PC-3 (cell line): ENCODE measurements around the gene LCK. TPM values are rescaled to one million over a fixed set of nuclear protein-coding genes. Genes with fewer than 3 reads are reported as not detected.
"Not testable (repeated sequence)": the region's sequence is repeated elsewhere in the genome, so short reads cannot be mapped to it uniquely, and the experiment has no call there.

ENCODE experiments used
- ATAC-seq: fragments of 200-7000 bp; cut with Tn5 transposase; 2 replicates; pipeline ENCODE4 v1.9.1; 2020; ENCODE audit warnings: mild to moderate bottlenecking, moderate library complexity
- BruUV-seq: library from RNA; stranded (reverse); fragments of 400-500 nt; replicated peaks from 2 replicates; lab custom pipeline; 2021; lab: Mats Ljungman, UMichigan
- CTCF ChIA-PET: fragments of 300-600 bp; sonication (Branson Sonifier 250); formaldehyde crosslinking; loops from one replicate; lab custom pipeline; 2022; ENCODE audit warnings: antibody characterized with exemption; lab: Charles Lee
- POLR2A ChIA-PET: fragments of 300-600 bp; sonication (Branson Sonifier 250); formaldehyde crosslinking; loops from one replicate; lab custom pipeline; 2022; ENCODE audit warnings: antibody characterized with exemption; ENCODE audit not compliant: unreplicated experiment; lab: Charles Lee
- DNase-seq: peaks from one replicate; pipeline ENCODE4 v3.0.0-alpha.2; 2015
- H2AFZ ChIP-seq: fragments of 300-600 bp; sonication (generic); 2 replicates; pipeline ENCODE4 v1.6.0; 2016; ENCODE audit warnings: antibody characterized with exemption, low read length
- H3F3A ChIP-seq: fragments of 300-600 bp; sonication (generic); one replicate; pipeline ENCODE4 v1.6.0; 2017; ENCODE audit warnings: antibody characterized with exemption, low read length, control low read depth, mild to moderate bottlenecking; ENCODE audit not compliant: unreplicated experiment
- H3K27ac ChIP-seq: fragments of 300-600 bp; sonication (generic); 2 replicates; pipeline ENCODE4 v1.5.1; 2016; ENCODE audit warnings: mild to moderate bottlenecking, low read length
- H3K27me3 ChIP-seq: fragments of 300-600 bp; sonication (generic); 2 replicates; pipeline ENCODE4 v1.6.1; 2016; ENCODE audit warnings: low read length, mixed read lengths
- H3K36me3 ChIP-seq: fragments of 300-600 bp; sonication (generic); 2 replicates; pipeline ENCODE4 v1.6.1; 2016; ENCODE audit warnings: low read depth, mixed run types, low read length, mixed read lengths
- H3K4me1 ChIP-seq: fragments of 300-600 bp; sonication (generic); 2 replicates; pipeline ENCODE4 v1.5.1; 2016; ENCODE audit warnings: low read length; ENCODE audit not compliant: insufficient read depth
- H3K4me2 ChIP-seq: fragments of 300-600 bp; sonication (generic); 2 replicates; pipeline ENCODE4 v1.6.0; 2016; ENCODE audit warnings: low read length
- H3K4me3 ChIP-seq: fragments of 300-600 bp; sonication (generic); 2 replicates; pipeline ENCODE4 v1.5.1; 2016; ENCODE audit warnings: mild to moderate bottlenecking, low read length, mixed read lengths
- H3K79me2 ChIP-seq: fragments of 300-600 bp; sonication (generic); 2 replicates; pipeline ENCODE4 v1.6.1; 2017; ENCODE audit warnings: low read length, mixed read lengths
- H3K9ac ChIP-seq: fragments of 300-600 bp; sonication (generic); 2 replicates; pipeline ENCODE4 v1.6.0; 2016; ENCODE audit warnings: mild to moderate bottlenecking, low read length
- H3K9me2 ChIP-seq: fragments of 300-600 bp; sonication (generic); replicated peaks from 2 replicates; pipeline ENCODE4 v1.6.1; 2016; ENCODE audit warnings: mixed run types, low read length, mixed read lengths
- H3K9me3 ChIP-seq: fragments of 300-600 bp; sonication (generic); 2 replicates; pipeline ENCODE4 v1.6.1; 2016; ENCODE audit warnings: low read length, mixed read lengths
- H4K20me1 ChIP-seq: fragments of 300-600 bp; sonication (generic); 2 replicates; pipeline ENCODE4 v1.6.1; 2016; ENCODE audit warnings: low read length, mixed read lengths
- CTCF ChIP-seq: fragments of 300-600 bp; sonication (generic); conservative IDR thresholded peaks from 2 replicates; pipeline ENCODE4 v1.5.1; 2017; ENCODE audit warnings: antibody characterized with exemption, low read depth, mild to moderate bottlenecking, low read length
- EZH2 ChIP-seq: fragments of 300-600 bp; sonication (generic); IDR thresholded peaks from one replicate; pipeline ENCODE4 v1.6.1; 2017; ENCODE audit warnings: antibody characterized with exemption, mild to moderate bottlenecking, low read length; ENCODE audit not compliant: unreplicated experiment
- EZH2phosphoT487 ChIP-seq: fragments of 300-600 bp; sonication (generic); IDR thresholded peaks from 2 replicates; pipeline ENCODE4 v1.6.1; 2018; ENCODE audit warnings: mild to moderate bottlenecking, antibody characterized with exemption, low read length, borderline replicate concordance
- intact Hi-C: fragments of 100-400 bp; cut with micrococcal nuclease; formaldehyde crosslinking; loops from 2 replicates; pipeline ENCODE4 v1.9.0; 2023
- total RNA-seq: library from RNA; depleted of rRNA; stranded (reverse); fragments of >200 nt; gene quantifications from 2 replicates; pipeline ENCODE4 v1.2.3, GENCODE V29; 2014

Gene LCK
- total RNA-seq, 1 experiment from 2014 or later = 4.3 TPM

GRCh38 chr1:32291708-32292538 lies 40.9 kb downstream of the LCK start, which contains the start of gene HDAC1:
HDAC1 (plus strand) TSS chr1:32292083; CDS start chr1:32292170, 87 bp downstream.
- H3K4me3 ChIP-seq = peak within 1 kb of the TSS; percentile 88
- TF ChIP-seq EZH2 (no peak), CTCF (no peak), EZH2phosphoT487 (no peak)
- H3F3A ChIP-seq = no peaks in the 10 kb centered on the region
- peak; percentile 98 for DNase-seq
- no peaks in the 10 kb centered on the region for H3K9me3 ChIP-seq
- ChIA-PET CTCF (interaction anchor here (0.9 kb wide), 1 partner anchor 51 kb away, joined by 3 read pairs; no protein-coding TSS in a partner anchor), POLR2A (interaction anchor here (0.5 to 0.6 kb wide), 2 partner anchors 15 to 32 kb away, joined by 3 read pairs; no protein-coding TSS in a partner anchor)
- H3K27ac ChIP-seq = peak within 1 kb of the TSS; percentile 81
- peak within 1 kb of the TSS; percentile 89 for H3K4me2 ChIP-seq
- peaks cover 49% of the 10 kb centered on the region for H3K79me2 ChIP-seq
- peak within 1 kb of the TSS; percentile 89 for H2AFZ ChIP-seq
- H3K9ac ChIP-seq = peak within 1 kb of the TSS; percentile 81
- no peaks in the 10 kb centered on the region for H4K20me1 ChIP-seq
- intact Hi-C loops = loop anchor here (2.0 to 5.0 kb wide), 2 partner anchors 51 to 75 kb away; no protein-coding TSS in a partner anchor
- peaks cover 4% of the 10 kb centered on the region; the same call in 1 of the 2 replicates for H3K36me3 ChIP-seq
- peaks cover 30% of the 10 kb centered on the region for H3K4me1 ChIP-seq
- H3K27me3 ChIP-seq = no peaks in the 10 kb centered on the region
- ATAC-seq = peak; percentile 86
- no TSS peak for BruUV-seq
- no peaks in the 10 kb centered on the region for H3K9me2 ChIP-seq

- POLR2A ChIA-PET, H3K27ac ChIP-seq, ATAC-seq, DNase-seq, H3F3A ChIP-seq, BruUV-seq, H3K27me3 ChIP-seq, H3K4me3 ChIP-seq, CTCF ChIA-PET, intact Hi-C loops, H3K9me3 ChIP-seq, H3K9ac ChIP-seq, H3K4me1 ChIP-seq, H2AFZ ChIP-seq, H3K9me2 ChIP-seq, H3K4me2 ChIP-seq, H4K20me1 ChIP-seq: not testable (repeated sequence)
- Histone ChIP-seq H3K36me3 (peaks cover 18% of the 10 kb centered on the region; the same call in 1 of the 2 replicates), H3K79me2 (peaks cover 82% of the 10 kb centered on the region)
Measured at GRCh38 chr1:32298211-32298610, 47.1 kb downstream of the LCK start.

GRCh38 chr1:32299327-32299726 lies 48.3 kb downstream of the LCK start:
- Histone ChIP-seq H3K9me2 (no peaks in the 10 kb centered on the region), H3K27ac (no peak overlapping the region), H3K4me2 (no peak overlapping the region), H3K79me2 (peaks cover 71% of the 10 kb centered on the region), H2AFZ (no peak overlapping the region), H4K20me1 (0 out of 2 replicates have a peak, but pooled peaks cover 8% of the 10 kb centered on the region), H3K36me3 (peaks cover 29% of the 10 kb centered on the region), H3F3A (no peaks in the 10 kb centered on the region), H3K4me1 (0 out of 2 replicates have a peak, but pooled peaks cover 6% of the 10 kb centered on the region), H3K9me3 (no peaks in the 10 kb centered on the region), H3K9ac (no peak overlapping the region), H3K4me3 (no peak overlapping the region), H3K27me3 (no peaks in the 10 kb centered on the region)
- no peak for DNase-seq
- CTCF ChIA-PET = no interaction called here
- intact Hi-C loops = no loop called here
- POLR2A ChIA-PET = no interaction called here
- ATAC-seq = no peak
- TF ChIP-seq EZH2phosphoT487 (no peak), EZH2 (no peak), CTCF (no peak)
- no TSS peak for BruUV-seq
